Stimulated activated CD8-positive, alpha-beta memory T cell treated with anti-CD3 and anti-CD28 coated beads, Interleukin-4, amount 100 ng/mL, for 4 hours (primary cell): Measurements from ENCODE around the gene CRYBA4.

Experiments used
- DNase-seq, 2 donors: peaks; one replicate each; pipeline ENCODE4 v3.0.0-alpha.2; 2020; ENCODE audit warnings: low read depth in 2 of 2, low spot score in 1 of 2

CRYBA4 gene

GRCh38 chr22:26621663-26622062, at the start of gene CRYBA4:
CRYBA4 (plus strand) TSS chr22:26621963; CDS start chr22:26622597, 634 bp downstream.
- DNase-seq, result no peak

- DNase-seq, result no peak
These were observed 48.6 kb upstream of the CRYBA4 start for GRCh38 chr22:26573026-26573662.

- DNase-seq, result no peak
These were observed 47.6 kb upstream of the CRYBA4 start for GRCh38 chr22:26574001-26574723.

- no peak for DNase-seq
These were observed 45.6 kb upstream of the CRYBA4 start for GRCh38 chr22:26576026-26576680.

- DNase-seq, result no peak
These were observed 44.7 kb upstream of the CRYBA4 start for GRCh38 chr22:26577081-26577480.

GRCh38 chr22:26579331-26579886, 42.4 kb upstream of the CRYBA4 start:
- DNase-seq, result no peak

- DNase-seq, result no peak
These were observed 41.4 kb upstream of the CRYBA4 start for GRCh38 chr22:26580240-26580962.

- no peak for DNase-seq
These were observed 40.7 kb upstream of the CRYBA4 start for GRCh38 chr22:26581026-26581425.

- DNase-seq, result no peak
These were observed 40.1 kb upstream of the CRYBA4 start for GRCh38 chr22:26581633-26582168.

- DNase-seq, result no peak
These were observed 37.8 kb upstream of the CRYBA4 start for GRCh38 chr22:26584010-26584409.

GRCh38 chr22:26585104-26585790, 36.5 kb upstream of the CRYBA4 start:
- DNase-seq, result no peak

GRCh38 chr22:26586556-26587325, 35.0 kb upstream of the CRYBA4 start:
- no peak for DNase-seq

GRCh38 chr22:26587991-26588613, 33.7 kb upstream of the CRYBA4 start:
- DNase-seq, result no peak

- no peak for DNase-seq
These were observed 32.9 kb upstream of the CRYBA4 start for GRCh38 chr22:26588729-26589366.

- DNase-seq, result no peak
These were observed 32.4 kb upstream of the CRYBA4 start for GRCh38 chr22:26589367-26589844.

- peak; percentile 46 to 57 for DNase-seq
These were observed 31.7 kb upstream of the CRYBA4 start, which contains the start of gene TPST2 for GRCh38 chr22:26589845-26590736. TPST2 (minus strand) TSS chr22:26590132; CDS start chr22:26541630, 48,502 bp downstream.

- DNase-seq, result no peak
These were observed 29.3 kb upstream of the CRYBA4 start for GRCh38 chr22:26592421-26592891.
